HG02852 (cell line): ENCODE results near the gene GALNT1.

Experiments used
- ATAC-seq: cut with Tn5 transposase; IDR thresholded peaks from one replicate; pipeline ENCODE4 v1.9.1; 2021; ENCODE audit warnings: mild to moderate bottlenecking, moderate library complexity; ENCODE audit not compliant: unreplicated experiment

Gene GALNT1

DNA sequence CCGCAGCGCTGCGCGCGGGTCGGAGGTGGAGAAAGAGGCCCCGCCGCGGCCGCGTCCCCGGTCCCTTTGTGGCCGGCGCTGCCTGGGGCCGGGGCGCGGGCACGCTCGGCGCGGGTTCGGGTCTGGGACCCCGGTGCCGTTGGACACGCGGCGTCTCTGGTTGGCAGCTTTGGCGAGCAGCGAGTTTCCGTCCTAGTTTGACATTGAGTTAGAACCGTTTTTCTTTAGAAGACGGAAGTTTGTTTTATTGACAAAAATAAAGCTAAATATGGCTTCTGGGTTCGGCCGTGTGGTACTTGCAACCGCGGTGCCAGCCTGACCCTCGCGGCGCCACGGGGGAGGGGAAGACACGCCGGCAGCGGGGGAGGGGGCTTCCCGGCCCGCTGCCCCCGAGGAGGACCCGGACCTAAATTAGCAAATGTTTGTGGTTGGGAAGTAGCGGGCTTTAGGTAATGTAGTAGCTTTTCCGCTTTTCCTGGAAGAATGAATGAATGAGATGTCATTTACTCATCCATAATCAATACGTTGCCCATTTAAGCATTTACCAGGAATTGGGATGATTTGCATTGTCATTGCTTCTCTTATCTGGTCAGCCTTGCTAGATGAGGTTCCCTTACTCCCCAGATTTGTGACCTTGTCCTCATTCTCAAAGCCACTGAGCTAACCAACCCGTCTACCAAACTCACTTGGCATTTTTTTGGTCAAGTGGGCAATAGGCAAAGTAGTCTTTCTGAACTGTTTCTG is 530 bp downstream of the GALNT1 start:
- ATAC-seq: peak; percentile 13

DNA sequence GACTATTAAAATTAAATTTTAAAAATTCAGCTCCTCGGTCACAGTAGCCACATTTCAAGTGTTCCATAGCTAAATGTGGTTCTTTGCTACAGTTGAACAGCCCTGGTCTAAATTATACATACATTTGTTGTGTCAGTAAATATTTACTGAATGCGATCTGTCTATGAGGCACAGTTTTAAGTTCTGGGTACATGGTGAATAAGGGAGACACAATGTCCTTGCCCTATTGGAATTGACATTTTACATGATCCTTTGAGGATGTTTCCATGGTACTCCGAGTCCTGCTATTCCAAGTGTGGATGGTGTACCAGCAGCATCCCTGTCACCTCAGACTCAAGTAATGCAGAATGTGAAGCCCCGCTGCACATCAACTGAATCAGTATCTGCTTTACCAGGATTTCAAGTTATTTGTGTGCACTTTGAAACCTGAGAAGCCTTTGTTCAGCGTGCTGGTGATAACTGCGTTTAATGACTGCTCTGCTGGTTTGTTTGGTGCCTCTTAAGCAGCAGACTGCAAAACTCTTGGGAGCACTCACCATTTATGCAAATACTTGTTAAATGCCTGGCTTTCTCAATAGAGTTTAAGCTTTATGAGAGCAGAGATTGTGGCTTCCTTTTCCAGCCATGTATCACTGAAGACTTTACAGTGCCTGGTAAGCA is 1.5 kb downstream of the GALNT1 start:
- ATAC-seq: no peak

DNA sequence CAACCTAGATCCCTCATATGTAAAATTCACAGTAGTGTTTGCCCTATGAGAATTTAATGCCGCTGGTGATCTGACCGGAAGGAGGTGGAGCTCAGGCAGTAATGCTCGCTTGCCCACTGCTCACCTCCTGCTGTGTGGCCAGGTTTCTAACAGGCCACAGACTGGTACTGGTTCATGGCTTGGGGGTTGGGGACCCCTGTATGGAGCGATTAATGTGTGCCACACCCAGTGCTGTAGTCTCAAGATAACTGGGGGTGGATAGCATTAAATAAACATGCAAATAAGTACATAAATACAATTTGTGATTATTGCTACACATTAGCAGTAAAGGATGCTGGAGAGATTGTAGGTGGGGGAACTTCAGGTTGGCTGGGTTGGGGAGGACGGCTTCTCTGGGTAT is 3.2 kb downstream of the GALNT1 start:
- no peak for ATAC-seq

DNA sequence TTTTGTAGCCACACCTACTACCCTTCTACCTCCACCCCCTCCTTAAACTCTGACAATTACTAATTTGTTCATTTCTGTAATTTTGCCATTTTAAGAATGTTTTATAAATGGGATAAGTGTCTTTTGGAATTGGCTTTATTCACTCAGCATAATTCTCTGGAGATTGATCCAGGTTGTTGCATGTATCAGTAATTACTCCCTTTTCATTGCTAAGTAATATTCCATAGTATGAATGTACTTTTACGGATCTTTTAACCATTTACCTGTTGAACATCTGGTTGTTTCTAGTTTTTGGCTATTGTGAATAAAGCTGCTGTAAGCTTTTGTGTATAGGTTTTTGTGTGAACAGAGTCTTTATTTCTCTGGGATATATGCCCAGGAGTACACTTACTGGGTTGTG is 4.1 kb downstream of the GALNT1 start:
- ATAC-seq: no peak

DNA sequence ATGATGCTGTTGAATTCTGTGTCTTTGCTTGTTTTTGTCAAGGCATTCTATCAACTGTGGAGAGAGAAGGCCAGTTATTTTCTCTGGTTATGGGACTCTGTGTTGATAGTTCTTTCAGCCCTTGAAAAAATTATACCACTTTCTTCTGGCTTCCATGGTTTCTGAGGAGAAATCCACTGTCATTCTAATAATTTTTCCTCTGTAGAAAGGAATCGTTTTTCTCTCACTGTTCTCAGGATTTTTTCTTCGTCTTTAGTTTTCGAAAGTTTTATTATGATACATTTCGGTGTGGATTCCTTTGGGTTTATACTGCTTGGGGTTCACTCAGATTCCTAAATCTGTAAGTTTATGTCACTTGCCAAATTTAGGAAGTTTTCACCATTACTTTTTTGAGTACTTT is 6.6 kb downstream of the GALNT1 start:
- no peak for ATAC-seq

DNA sequence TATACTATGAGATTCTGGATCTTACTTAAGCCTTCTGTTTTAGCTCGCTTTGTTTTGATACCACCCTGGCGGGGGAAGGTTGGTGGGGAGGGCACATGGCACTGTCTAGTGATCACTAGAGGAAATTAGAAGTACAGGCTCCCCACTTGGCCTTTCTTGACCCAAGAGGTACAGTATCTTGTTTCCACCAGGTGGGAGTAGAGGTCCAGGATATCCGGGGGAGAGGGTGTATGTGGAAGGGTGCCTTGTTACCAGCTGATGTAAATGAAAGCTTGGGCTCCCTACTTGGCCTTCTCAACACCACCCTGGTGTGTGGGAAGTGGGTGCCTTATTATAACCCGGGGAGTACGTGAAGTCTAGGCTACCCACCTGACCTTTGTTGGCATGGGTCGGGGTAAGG is 7.5 kb downstream of the GALNT1 start:
- no peak for ATAC-seq

DNA sequence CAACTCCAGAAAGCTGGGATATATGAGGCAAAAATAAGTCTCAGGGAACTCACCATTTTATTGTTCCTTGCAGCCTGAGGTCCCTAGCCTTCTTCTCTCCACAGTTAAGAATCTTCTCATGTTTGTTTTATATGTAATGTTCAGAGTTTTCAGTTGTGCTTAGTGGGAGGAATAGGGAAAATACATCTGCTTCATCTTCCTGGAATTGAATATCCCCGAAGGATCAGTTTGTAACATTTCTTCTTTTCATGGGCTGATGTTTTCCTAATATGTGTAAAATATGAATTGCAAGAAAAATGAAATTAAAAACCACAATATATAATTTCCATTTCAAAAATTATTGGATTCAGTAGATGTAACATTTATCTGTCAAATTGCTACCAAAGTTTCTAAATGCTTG is 8.0 kb downstream of the GALNT1 start:
- ATAC-seq: no peak

DNA sequence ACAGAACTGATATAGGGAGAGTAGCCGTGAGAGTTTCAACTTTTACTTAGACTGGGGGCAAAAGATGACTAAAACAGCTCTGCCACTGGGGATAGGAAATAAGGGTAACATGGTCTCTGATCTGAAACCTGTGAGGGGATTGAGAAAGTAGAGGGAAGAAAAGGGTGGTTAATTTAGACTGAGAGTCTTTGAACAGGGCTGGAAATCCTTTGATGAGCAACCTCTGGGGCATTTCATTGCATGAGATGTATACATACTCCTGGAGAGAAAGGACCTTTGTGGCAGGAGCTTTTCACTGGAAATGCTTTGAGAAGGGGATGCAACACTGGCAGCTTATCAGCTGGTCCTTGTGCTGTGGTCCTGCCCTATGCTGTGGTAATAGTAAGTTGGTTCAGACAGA is 9.4 kb downstream of the GALNT1 start:
- ATAC-seq: no peak

DNA sequence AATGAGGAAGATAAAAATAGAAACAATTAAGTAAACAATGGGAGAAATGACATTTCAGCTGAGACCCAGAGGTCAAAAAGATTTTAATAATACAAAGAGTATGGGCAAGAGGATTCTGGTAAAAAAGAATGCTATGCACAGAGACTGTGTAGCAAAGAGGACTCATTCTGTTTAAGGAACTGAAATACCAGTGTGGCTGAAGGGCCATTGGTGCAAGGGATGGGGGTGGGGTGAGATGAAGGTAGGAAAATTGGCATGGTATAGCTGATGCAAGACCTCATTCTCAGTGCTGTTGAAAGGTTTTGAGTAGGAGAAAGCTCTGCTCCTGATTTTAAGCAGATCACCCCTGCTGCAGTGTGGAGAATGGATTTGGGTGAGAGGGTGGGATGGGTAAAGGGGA is 10.8 kb downstream of the GALNT1 start:
- ATAC-seq: peak; percentile 98

DNA sequence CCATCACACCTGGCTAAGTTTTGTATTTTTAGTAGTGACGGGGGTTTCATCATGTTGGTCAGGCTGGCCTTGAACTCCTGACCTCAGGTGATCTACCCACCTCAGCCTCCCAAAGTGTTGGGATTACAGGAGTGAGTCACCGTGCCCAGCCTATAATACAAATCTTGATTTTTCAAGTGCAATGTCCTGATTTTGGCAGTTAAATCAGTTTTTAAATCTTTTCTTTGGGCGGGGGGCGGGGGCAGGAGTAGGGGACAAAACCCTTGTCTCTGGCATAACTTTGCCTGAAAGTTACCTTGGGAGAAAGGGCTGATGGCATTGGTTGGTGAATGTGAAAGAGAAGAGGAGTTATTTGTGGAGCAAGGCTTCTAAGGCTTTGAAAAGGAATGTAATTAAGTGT is 12.3 kb downstream of the GALNT1 start:
- no peak for ATAC-seq

DNA sequence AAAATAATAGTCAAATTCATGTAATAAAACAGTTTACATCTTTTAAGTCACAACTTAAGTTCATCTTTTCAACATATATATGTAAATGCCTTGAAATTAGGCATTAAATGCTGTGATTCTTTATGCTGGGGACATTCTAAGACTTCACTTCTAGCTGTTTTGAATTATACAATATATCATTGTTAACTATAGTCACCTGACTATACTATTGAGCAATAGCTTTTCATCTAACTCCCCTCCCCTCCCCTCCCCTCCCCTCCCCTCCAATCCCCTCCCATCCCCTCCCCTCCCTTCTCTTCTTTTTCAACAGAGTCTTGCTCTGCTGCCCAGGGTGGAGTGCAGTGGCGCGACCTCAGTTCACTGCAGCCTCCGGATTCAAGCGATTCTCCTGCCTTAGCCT is 16.2 kb downstream of the GALNT1 start:
- no peak for ATAC-seq

DNA sequence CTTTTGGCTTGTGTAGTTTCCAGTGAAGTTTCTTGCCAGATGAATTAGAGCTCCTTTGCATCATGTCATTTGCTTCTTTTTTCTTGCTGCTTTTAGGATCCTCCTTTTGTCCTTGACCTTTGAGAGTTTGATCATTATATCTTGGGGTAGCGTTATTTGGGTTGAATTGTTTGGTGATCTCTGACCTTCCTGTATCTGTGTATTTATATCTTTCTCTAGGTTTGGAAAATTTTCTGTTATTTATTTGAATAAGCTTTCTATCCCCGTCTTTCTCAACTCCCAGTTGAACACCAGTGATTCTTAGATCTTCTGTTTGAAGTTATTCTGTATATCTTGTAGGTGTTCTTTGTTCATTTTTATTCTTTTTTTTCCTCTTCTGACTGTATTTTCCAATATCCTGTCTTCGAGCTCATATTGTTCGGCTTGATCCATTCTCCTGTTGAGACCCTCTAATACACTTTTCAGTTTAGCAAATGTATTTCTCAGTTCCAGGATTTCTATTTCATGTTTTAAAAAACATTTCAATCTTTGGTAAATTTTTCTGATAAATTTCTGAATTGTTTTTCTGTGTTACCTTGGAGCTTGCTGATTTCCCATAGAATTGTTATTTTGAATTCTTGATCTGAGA is 20.8 kb downstream of the GALNT1 start:
- no peak for ATAC-seq

DNA sequence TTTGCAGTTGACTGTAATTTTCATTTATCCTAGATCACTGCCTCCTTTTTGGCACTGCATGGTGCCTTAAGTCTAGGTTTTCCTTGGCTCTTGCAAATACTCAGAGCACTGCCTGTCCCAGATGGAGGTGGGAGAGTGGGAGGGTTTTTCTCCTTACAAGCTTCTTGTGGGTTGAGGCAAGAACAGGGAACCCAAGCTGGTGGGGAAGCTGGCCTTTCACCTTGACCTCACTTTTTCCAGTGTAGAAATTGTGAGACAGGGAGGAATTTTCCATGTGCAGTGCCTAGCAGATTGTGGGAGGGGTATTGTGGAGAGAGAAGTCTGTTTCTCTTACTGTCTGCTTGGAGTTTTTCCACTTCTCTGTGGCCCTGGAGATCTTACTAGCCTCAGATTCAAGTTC is 21.5 kb downstream of the GALNT1 start:
- ATAC-seq: no peak

DNA sequence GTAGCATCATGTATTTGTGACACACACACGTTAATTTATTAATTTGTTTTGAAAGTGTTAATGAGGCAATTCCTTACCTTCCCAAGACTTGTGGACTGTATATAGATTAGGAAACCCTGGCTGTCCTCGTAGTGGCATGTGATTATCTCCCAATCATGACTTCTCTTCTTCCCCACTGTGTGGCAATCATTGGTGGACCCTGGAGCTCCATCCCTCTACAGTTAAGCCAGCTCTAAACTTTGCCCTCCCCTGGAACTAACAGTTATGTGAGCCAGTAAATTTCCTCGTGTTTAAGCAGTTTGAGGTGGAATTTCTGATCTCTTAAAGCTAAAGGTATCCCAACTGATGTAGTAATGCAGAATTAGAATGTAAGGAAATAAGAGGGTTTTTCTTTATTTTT is 22.0 kb downstream of the GALNT1 start:
- ATAC-seq: no peak

DNA sequence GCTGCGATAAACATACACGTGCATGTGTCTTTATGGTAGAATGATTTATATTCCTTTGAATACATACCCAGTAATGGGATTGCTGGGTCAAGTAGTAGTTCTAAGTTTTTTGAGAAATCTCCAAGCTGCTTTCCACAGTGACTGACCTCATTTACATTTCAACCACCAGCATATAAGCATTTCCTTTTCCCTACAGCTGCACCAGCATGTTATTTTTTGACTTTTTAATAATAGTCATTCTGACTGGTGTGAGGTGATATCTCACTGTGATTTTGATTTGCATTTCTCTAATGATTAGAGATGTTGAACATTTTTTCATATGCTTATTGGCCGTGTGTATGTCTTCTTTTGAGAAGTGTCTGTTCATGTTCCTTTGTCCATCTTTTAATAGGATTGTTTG is 22.8 kb downstream of the GALNT1 start:
- no peak for ATAC-seq

DNA sequence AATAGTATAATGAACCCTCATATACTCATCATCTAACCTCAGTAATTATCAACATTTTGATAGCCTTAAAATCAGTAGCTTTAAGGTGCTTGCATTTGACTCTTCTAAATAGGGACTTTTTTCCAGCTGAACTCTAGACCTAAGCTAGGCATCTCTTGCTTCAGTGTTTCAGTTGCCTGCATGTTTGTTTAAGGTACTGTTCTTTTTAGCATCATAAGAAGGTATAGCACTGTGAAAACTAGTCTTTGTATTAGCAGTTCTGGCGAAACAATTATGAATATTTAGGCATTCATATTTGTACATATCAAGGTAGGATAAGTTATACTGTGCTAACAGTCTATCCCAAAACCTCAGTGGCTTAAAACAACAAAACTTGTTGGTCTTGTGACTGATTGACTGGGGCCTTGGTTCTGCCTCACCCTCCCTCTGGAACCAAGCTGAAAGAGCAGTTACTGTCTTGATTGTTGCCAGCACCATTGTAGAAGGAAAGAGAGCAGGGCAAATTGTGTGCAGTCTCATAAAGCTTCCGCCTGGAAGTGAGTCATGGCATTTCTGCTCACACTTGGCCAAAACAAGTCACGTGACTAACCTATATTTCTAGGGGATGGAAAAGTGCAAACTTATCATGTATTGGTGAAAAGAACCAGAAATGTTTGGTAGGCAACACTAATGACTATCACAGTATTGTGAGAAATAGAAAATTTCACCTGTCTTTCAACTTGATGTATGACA is 24.3 kb downstream of the GALNT1 start:
- no peak for ATAC-seq

DNA sequence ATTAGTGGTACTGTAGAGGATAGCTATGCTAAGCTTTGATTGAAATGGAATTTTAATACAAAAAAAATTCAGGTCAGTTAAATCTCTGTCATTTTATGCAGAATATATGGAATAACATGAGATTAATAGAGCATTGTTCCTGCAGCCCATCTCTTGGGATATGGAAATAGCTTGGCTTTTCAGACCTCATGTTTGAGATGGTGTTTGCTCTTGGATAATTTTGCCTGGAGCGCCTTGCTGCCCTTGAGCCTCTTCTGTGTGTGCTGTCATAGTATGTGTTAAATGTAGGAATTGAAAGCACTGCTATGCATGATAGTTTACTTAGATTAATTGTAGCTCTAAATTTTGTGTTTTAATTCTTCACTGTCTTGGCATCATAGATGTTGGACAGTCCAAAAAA is 27.7 kb downstream of the GALNT1 start:
- ATAC-seq: no peak

DNA sequence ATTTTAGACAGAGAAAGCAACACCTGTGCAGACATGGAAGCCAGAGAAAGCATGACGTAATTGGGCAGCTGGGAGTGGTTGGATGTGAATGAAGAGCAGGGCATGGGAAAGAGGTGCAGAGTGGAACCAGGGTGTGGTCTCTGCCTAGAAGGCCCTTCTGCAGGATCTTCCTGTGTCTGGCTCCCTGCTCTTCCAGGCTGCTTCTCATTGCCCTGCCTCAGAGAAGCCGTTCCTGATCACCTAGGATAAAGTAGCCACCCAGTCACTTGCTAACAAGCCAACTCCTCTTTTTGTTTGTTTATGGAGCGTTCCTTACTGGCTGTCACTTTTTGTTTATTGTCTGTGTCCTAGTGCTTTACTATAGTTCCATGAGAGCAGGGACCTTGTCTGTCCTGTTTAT is 28.5 kb downstream of the GALNT1 start:
- no peak for ATAC-seq

DNA sequence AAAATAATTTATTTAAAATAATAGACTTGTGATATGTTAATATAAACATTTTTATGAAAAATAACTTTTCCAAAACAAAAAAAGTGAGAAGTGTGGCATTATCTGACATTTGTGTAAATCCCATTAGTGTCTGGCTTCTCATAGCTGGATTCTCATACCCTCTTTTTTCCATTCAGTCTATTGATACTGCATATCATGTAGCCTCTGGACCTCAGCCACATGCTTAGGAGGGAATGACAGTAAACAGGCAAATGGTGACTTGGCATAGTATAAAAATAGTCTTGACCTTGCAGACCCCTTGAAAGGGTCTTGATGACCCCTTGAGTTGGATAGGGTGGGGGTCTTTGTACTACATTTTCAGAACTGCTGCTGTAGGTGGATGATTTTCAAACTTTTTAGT is 29.2 kb downstream of the GALNT1 start:
- no peak for ATAC-seq

DNA sequence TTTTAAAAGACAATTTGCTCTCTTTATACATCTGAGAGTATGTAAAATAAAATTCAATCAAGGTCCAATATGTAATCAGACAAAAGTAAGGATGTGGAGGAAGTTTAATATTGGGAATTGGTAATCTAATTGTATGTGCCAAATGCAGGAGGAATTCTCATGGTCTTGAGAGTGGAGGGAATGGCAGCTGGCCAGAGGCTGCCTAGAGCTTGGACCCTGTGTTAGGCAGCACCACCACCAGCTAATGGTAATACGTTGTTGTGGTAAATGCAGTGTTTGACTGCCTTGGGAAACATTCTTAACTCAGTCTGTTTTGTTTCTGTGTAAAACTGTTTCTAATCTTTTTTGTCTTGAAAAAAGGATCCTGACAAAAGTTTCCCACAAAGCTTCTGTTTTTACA is 30.0 kb downstream of the GALNT1 start:
- no peak for ATAC-seq

DNA sequence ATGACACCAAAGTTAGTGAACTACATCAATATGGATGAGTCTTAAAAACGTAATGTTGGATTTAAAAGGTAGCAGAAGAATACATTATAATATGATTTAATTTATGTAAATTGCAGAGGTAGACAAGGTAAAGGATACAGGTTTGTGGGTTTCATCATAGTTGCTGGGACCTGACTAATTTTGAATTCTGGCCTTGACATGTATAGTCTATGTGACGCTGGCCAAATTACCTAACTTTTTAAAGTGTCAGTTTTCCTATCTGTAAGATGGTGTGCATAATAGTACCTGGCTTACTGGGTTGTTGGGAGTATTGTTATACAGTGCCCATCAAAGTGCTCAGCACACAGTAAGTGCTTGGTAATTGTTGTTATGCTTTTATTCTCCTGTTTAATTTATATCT is 34.5 kb downstream of the GALNT1 start:
- ATAC-seq: no peak
